ENCODE results near the gene BRMS1.

DNA sequence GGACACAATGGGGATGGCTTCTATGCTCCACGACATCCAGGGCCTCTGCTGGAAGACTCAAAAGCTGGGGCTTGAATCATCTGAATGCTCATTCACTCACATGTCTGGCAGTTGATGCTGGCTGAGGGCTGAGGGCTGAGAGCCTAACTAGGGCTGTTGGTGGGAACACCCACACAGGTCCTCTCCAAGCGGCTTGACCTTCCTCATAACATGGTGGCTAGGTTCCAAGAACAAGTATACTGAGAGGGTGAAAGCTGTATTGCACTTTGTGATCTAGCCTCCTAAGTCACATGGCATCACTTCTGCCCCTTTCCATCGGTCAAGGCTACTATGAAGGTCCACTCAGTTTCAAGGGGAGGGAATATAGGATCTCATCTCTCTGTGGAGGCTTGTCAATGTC, 45.7 kb downstream of the BRMS1 start:
- TF ChIP-seq, protein P1, sequence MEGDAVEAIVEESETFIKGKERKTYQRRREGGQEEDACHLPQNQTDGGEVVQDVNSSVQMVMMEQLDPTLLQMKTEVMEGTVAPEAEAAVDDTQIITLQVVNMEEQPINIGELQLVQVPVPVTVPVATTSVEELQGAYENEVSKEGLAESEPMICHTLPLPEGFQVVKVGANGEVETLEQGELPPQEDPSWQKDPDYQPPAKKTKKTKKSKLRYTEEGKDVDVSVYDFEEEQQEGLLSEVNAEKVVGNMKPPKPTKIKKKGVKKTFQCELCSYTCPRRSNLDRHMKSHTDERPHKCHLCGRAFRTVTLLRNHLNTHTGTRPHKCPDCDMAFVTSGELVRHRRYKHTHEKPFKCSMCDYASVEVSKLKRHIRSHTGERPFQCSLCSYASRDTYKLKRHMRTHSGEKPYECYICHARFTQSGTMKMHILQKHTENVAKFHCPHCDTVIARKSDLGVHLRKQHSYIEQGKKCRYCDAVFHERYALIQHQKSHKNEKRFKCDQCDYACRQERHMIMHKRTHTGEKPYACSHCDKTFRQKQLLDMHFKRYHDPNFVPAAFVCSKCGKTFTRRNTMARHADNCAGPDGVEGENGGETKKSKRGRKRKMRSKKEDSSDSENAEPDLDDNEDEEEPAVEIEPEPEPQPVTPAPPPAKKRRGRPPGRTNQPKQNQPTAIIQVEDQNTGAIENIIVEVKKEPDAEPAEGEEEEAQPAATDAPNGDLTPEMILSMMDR (conservative IDR thresholded peaks at IDR 0.05; ENCODE audit: low read depth, low read length) = no peak
- TF ChIP-seq EZH2 (IDR thresholded peaks at IDR 0.05; ENCODE audit: borderline replicate concordance, low read depth, low read length, poor library complexity, severe bottlenecking) = no peak
